GM10248 (cell line): ENCODE results near the gene ITGA5.

Experiments
- CTCF ChIA-PET: fragments of 300-600 bp; sonication (Branson Sonifier 250); formaldehyde crosslinking; extraction: SDS; loops from one replicate; lab custom pipeline; 2021; ENCODE audit warnings: antibody characterized with exemption; lab: Yijun Ruan, JAX
- POLR2A ChIA-PET: fragments of 350-650 bp; sonication (Branson Sonifier 250); formaldehyde crosslinking; extraction: SDS; loops from one replicate; lab custom pipeline; 2020; ENCODE audit warnings: antibody characterized with exemption; lab: Yijun Ruan, JAX
- DNase-seq: peaks from one replicate; pipeline ENCODE4 v3.0.0; 2012; ENCODE audit errors: extremely low spot score
- CTCF ChIP-seq: IDR thresholded peaks from 2 replicates; pipeline ENCODE4 v1.5.1; 2012; ENCODE audit warnings: mild to moderate bottlenecking, low read depth; ENCODE audit errors: extremely low read depth, missing control alignments, control extremely low read depth

ITGA5 gene

GRCh38 chr12:54385251-54385914, 33.7 kb downstream of the ITGA5 start:
- CTCF ChIA-PET: interaction anchor here (0.6 to 6.4 kb wide), 11 partner anchors 8 to 178 kb away, joined by 3 to 95 read pairs (median 4); no protein-coding TSS in a partner anchor
- DNase-seq: peak; percentile 75
- POLR2A ChIA-PET: interaction anchor here (0.6 kb wide), 1 partner anchor 105 kb away, joined by 3 read pairs; the partner anchor contains the start of genes CBX5 and HNRNPA1
- TF ChIP-seq CTCF: no peak

- DNase-seq: no peak
- ChIA-PET CTCF (interaction anchor here (0.6 to 6.4 kb wide), 10 partner anchors 8 to 177 kb away, joined by 3 to 95 read pairs (median 4); no protein-coding TSS in a partner anchor), POLR2A (interaction anchor here (0.6 kb wide), 1 partner anchor 104 kb away, joined by 3 read pairs; the partner anchor contains the start of genes CBX5 and HNRNPA1)
- TF ChIP-seq CTCF: no peak
Measured at GRCh38 chr12:54384591-54385041, 34.5 kb downstream of the ITGA5 start, which contains the start of gene ZNF385A. TSS of gene ZNF385A (minus strand) at chr12:54384733. CDS start at chr12:54384514, 219 bp downstream.

- ChIA-PET POLR2A (no interaction called here), CTCF (interaction anchor here (0.8 to 7.5 kb wide), 9 partner anchors 8 to 176 kb away, joined by 3 to 95 read pairs (median 6); no protein-coding TSS in a partner anchor)
- TF ChIP-seq CTCF: no peak
- no peak for DNase-seq
Measured at GRCh38 chr12:54383041-54383609, 35.9 kb downstream of the ITGA5 start.

- ChIA-PET POLR2A (interaction anchor here (0.7 kb wide), 1 partner anchor 20 kb away, joined by 5 read pairs; no protein-coding TSS in a partner anchor), CTCF (interaction anchor here (0.9 to 7.5 kb wide), 15 partner anchors 10 to 588 kb away, joined by 3 to 87 read pairs (median 33); partner anchors contain the start of genes COPZ1 and NFE2)
Measured at GRCh38 chr12:54381136-54381535, 37.9 kb downstream of the ITGA5 start.

GRCh38 chr12:54379398-54380201, 39.5 kb downstream of the ITGA5 start:
- TF ChIP-seq CTCF: peak; percentile 100
- POLR2A ChIA-PET: no interaction called here
- CTCF ChIA-PET: interaction anchor here (0.6 to 7.5 kb wide), 55 partner anchors 8 to 416 kb away, joined by 3 to 87 read pairs (median 6); partner anchors contain the start of genes COPZ1, HNRNPA1, HOXC4 and HOXC5
- DNase-seq: peak; percentile 93

More at GRCh38 chr12:54381136-54381535, 37.9 kb downstream of the ITGA5 start:
- TF ChIP-seq CTCF: no peak
- DNase-seq: no peak

- ChIA-PET CTCF (interaction anchor here (0.6 to 7.5 kb wide), 48 partner anchors 7 to 416 kb away, joined by 3 to 87 read pairs (median 6); partner anchors contain the start of genes COPZ1, HNRNPA1, HOXC4 and HOXC5), POLR2A (no interaction called here)
- no peak for TF ChIP-seq CTCF
- no peak for DNase-seq
Measured at GRCh38 chr12:54378796-54379397, 40.2 kb downstream of the ITGA5 start.
